Measurements from ENCODE around the gene B3GALT2. TPM values are rescaled to one million over a fixed set of nuclear protein-coding genes. Genes with fewer than 3 reads are reported as not detected.

The B3GALT2 gene
- total RNA-seq, 1 donor from 2014 or later: not detected

DNA sequence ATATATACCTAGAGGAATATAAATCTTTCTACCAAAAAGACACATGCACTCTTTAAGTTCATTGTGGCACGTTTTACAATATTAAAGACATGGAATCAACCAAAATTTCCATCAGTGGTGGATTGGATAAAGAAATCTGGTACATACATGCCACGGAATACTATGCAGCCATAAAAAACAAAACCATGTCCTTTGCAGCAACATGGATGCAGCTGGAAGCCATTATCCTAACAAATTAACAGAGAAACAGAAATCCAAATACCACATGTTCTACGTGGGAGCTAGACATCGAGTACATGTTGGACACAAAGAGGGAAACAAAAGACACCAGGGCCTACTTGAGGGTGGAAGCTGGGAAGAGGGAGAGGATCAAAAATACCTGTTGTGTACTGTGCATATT, 33.0 kb upstream of the B3GALT2 start:
- Mint-ChIP-seq H3K36me3 (peaks cover 43% of the 10 kb centered on the region), H3K27ac (no peak overlapping the region)
- no peak overlapping the region for H3K27ac ChIP-seq

DNA sequence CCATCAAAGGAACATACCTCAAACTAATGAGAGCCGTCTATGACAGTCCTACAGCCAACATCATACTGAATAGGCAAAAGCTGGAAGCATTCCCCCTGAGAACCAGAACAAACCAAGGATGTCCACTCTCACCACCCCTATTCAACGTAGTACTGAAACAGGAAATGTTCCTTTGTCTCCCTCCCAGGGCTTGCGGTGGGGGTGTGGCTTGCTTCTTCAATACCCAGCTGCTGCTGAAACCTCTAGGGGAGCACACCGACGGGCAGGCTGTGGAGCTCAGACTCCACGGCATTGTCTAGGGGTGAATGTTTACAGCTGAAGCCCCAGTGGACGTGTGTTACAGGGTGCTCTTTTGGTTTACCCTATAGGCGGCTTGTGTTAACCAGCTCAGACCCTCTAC, 30.5 kb upstream of the B3GALT2 start:
- Histone ChIP-seq H3K9ac (no peak overlapping the region), H3K9me3 (ENCODE audit: low read depth) (no peaks in the 10 kb centered on the region), H4K20me1 (ENCODE audit: low read depth) (peaks cover 4% of the 10 kb centered on the region), H3K27ac (no peak overlapping the region), H3K4me2 (peak overlapping the region; percentile 49), H2AFZ (replicated peaks) (no peak overlapping the region), H3K36me3 (peaks cover 5% of the 10 kb centered on the region), H3K27me3 (no peaks in the 10 kb centered on the region), H3K79me2 (ENCODE audit: low read depth) (no peaks in the 10 kb centered on the region), H3K4me1 (peaks cover 19% of the 10 kb centered on the region), H3K4me3 (no peak overlapping the region), H3F3A (ENCODE audit: low read depth) (peaks cover 11% of the 10 kb centered on the region)
- Mint-ChIP-seq H3K36me3 (peaks cover 53% of the 10 kb centered on the region), H3K27me3 (ENCODE audit: insufficient read depth, low read depth) (no peaks in the 10 kb centered on the region), H3K4me1 (peaks cover 9% of the 10 kb centered on the region), H3K27ac (no peak overlapping the region), H3K4me3 (no peak overlapping the region), H3K9me3 (peaks cover 16% of the 10 kb centered on the region)
- DNase-seq (ENCODE audit: low spot score): peak; percentile 74
- TF ChIP-seq, protein P1, sequence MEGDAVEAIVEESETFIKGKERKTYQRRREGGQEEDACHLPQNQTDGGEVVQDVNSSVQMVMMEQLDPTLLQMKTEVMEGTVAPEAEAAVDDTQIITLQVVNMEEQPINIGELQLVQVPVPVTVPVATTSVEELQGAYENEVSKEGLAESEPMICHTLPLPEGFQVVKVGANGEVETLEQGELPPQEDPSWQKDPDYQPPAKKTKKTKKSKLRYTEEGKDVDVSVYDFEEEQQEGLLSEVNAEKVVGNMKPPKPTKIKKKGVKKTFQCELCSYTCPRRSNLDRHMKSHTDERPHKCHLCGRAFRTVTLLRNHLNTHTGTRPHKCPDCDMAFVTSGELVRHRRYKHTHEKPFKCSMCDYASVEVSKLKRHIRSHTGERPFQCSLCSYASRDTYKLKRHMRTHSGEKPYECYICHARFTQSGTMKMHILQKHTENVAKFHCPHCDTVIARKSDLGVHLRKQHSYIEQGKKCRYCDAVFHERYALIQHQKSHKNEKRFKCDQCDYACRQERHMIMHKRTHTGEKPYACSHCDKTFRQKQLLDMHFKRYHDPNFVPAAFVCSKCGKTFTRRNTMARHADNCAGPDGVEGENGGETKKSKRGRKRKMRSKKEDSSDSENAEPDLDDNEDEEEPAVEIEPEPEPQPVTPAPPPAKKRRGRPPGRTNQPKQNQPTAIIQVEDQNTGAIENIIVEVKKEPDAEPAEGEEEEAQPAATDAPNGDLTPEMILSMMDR (IDR thresholded peaks at IDR 0.05): no peak
- TF ChIP-seq EZH2phosphoT487 (IDR thresholded peaks at IDR 0.05): no peak
- TF ChIP-seq EZH2 (IDR thresholded peaks at IDR 0.05): no peak

More for the DNA sequence above, 33.0 kb upstream of the B3GALT2 start:
- Mint-ChIP-seq H3K4me1 (peaks cover 11% of the 10 kb centered on the region), H3K9me3 (peaks cover 11% of the 10 kb centered on the region), H3K27me3 (ENCODE audit: insufficient read depth, low read depth) (no peaks in the 10 kb centered on the region), H3K4me3 (no peak overlapping the region)
- peaks cover under 1% of the 10 kb centered on the region for H3K79me2 ChIP-seq (ENCODE audit: low read depth)
- no peaks in the 10 kb centered on the region for H3K27me3 ChIP-seq
- no peak for DNase-seq (ENCODE audit: low spot score)
- no peak overlapping the region for H3K9ac ChIP-seq
- H3F3A ChIP-seq (ENCODE audit: low read depth): peaks cover 11% of the 10 kb centered on the region
- H4K20me1 ChIP-seq (ENCODE audit: low read depth): peaks cover 10% of the 10 kb centered on the region
- peaks cover 19% of the 10 kb centered on the region for H3K4me1 ChIP-seq
- H3K9me3 ChIP-seq (ENCODE audit: low read depth): no peaks in the 10 kb centered on the region
- H3K4me3 ChIP-seq: no peak overlapping the region
- no peak overlapping the region for H3K4me2 ChIP-seq
- no peak overlapping the region for H2AFZ ChIP-seq (replicated peaks)
- H3K36me3 ChIP-seq: peaks cover 5% of the 10 kb centered on the region
- TF ChIP-seq EZH2phosphoT487 (IDR thresholded peaks at IDR 0.05) (no peak), EZH2 (IDR thresholded peaks at IDR 0.05) (no peak)
- TF ChIP-seq, protein P1 (IDR thresholded peaks at IDR 0.05): no peak

DNA sequence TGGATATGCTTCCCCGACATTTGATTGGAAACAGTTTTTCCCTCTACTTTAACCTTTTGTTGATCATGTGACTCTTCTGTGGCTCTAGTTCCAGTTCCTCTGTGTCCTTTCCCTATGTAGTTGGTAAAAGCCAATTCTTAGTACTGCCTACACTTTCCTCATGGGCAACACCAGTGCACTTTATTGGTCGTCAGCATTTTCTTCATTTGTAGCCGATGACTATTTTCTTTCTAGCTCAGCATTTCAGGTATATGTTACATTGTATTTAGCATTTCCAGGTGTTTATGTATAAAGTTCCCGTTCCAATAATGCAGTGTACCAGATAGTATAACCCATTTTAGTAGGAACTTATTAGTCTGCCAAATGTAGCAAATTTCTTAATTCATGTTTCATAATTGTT, 27.6 kb upstream of the B3GALT2 start:
- no peak overlapping the region for H3K9ac ChIP-seq
- peaks cover 16% of the 10 kb centered on the region for H3K9me3 Mint-ChIP-seq
- H3K36me3 Mint-ChIP-seq: peaks cover 60% of the 10 kb centered on the region
- no peak overlapping the region for H3K4me3 Mint-ChIP-seq
- no peaks in the 10 kb centered on the region for H3K27me3 ChIP-seq
- no peak overlapping the region for H3K4me2 ChIP-seq
- H2AFZ ChIP-seq (replicated peaks): no peak overlapping the region
- H3K79me2 ChIP-seq (ENCODE audit: low read depth): no peaks in the 10 kb centered on the region
- no peak overlapping the region for H3K27ac Mint-ChIP-seq
- peaks cover 9% of the 10 kb centered on the region for H3K36me3 ChIP-seq
- no peak for DNase-seq (ENCODE audit: low spot score)
- H3K4me3 ChIP-seq: no peak overlapping the region
- H3K4me1 Mint-ChIP-seq: peaks cover 6% of the 10 kb centered on the region
- no peaks in the 10 kb centered on the region for H3K27me3 Mint-ChIP-seq (ENCODE audit: insufficient read depth, low read depth)
- no peak overlapping the region for H3K27ac ChIP-seq
- H3F3A ChIP-seq (ENCODE audit: low read depth): peaks cover 11% of the 10 kb centered on the region
- TF ChIP-seq EZH2 (IDR thresholded peaks at IDR 0.05): no peak
- no peak for TF ChIP-seq EZH2phosphoT487 (IDR thresholded peaks at IDR 0.05)
- TF ChIP-seq, protein P1 (IDR thresholded peaks at IDR 0.05): no peak
- peaks cover 11% of the 10 kb centered on the region for H3K4me1 ChIP-seq
- H4K20me1 ChIP-seq (ENCODE audit: low read depth): no peaks in the 10 kb centered on the region
- H3K9me3 ChIP-seq (ENCODE audit: low read depth): no peaks in the 10 kb centered on the region
